ENCODE measurements around the gene MICAL3. TPM values are rescaled to one million over a fixed set of nuclear protein-coding genes. Genes with fewer than 3 reads are reported as not detected.

The MICAL3 gene
- total and polyA plus RNA-seq, 4 donors, result 59.9 to 113 (median 75.9) TPM

DNA sequence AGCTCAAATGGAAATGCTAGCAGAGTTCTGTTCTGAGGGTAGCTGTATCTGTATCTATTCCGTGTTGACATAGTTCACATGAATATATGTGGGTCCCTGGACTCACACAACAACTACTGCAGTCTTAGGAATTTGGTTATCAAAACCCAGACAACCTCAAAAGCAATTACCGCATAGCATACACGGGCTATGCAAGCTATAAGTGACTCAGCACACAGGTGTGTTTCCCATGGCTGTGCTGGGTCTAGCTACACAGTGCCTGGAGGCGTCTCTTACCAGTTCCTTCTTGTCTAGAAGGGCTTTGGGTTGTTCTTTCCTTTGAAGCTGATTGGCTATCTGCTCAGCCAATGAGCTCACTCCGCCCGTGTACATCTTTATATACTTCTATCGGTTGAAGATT lies 151.9 kb downstream of the MICAL3 start:
- no peak overlapping the region for H3K4me3 ChIP-seq (ENCODE audit: low read depth, low read length)
- no peaks in the 10 kb centered on the region for H3K27me3 ChIP-seq (ENCODE audit: control insufficient read depth, insufficient read depth, low read length)
- H3K9me3 ChIP-seq (ENCODE audit: control insufficient read depth, insufficient read depth, low read length), result no peaks in the 10 kb centered on the region
- no CpG with 5 or more reads among the region's 7 CpGs for WGBS (ENCODE audit: insufficient coverage)
- H3K4me1 ChIP-seq (ENCODE audit: control insufficient read depth, insufficient read depth, low read length), result peaks cover 23% of the 10 kb centered on the region
- peaks cover 73% of the 10 kb centered on the region for H3K36me3 ChIP-seq (ENCODE audit: control insufficient read depth, insufficient read depth, low read length)
- DNase-seq (ENCODE audit: low read depth in 4 of 6, low spot score in 6 of 6), result no peak
- H3K27ac ChIP-seq (ENCODE audit: low read depth, low read length), result no peak overlapping the region

GRCh38 chr22:17871726-17872458 lies 152.5 kb downstream of the MICAL3 start:
- WGBS (ENCODE audit: insufficient coverage), result 82% methylated on average over 32 of the region's 32 CpGs
- peak in 2 of 6 donors; percentile 21 to 84 for DNase-seq (ENCODE audit: low read depth in 4 of 6, low spot score in 6 of 6)
- Histone ChIP-seq H3K36me3 (ENCODE audit: control insufficient read depth, insufficient read depth, low read length) (peaks cover 71% of the 10 kb centered on the region), H3K4me1 (ENCODE audit: control insufficient read depth, insufficient read depth, low read length) (peaks cover 28% of the 10 kb centered on the region), H3K27ac (ENCODE audit: low read depth, low read length) (no peak overlapping the region), H3K27me3 (ENCODE audit: control insufficient read depth, insufficient read depth, low read length) (no peaks in the 10 kb centered on the region), H3K4me3 (ENCODE audit: low read depth, low read length) (no peak overlapping the region), H3K9me3 (ENCODE audit: control insufficient read depth, insufficient read depth, low read length) (no peaks in the 10 kb centered on the region)

GRCh38 chr22:17870407-17870806 lies 154.0 kb downstream of the MICAL3 start:
- H3K27me3 ChIP-seq (ENCODE audit: control insufficient read depth, insufficient read depth, low read length), result no peaks in the 10 kb centered on the region
- 82% methylated on average over 7 of the region's 8 CpGs for WGBS (ENCODE audit: insufficient coverage)
- no peak for DNase-seq (ENCODE audit: low read depth in 4 of 6, low spot score in 6 of 6)
- no peak overlapping the region for H3K4me3 ChIP-seq (ENCODE audit: low read depth, low read length)
- H3K27ac ChIP-seq (ENCODE audit: low read depth, low read length), result no peak overlapping the region
- H3K9me3 ChIP-seq (ENCODE audit: control insufficient read depth, insufficient read depth, low read length), result no peaks in the 10 kb centered on the region
- peaks cover 73% of the 10 kb centered on the region for H3K36me3 ChIP-seq (ENCODE audit: control insufficient read depth, insufficient read depth, low read length)
- H3K4me1 ChIP-seq (ENCODE audit: control insufficient read depth, insufficient read depth, low read length), result peaks cover 36% of the 10 kb centered on the region

DNA sequence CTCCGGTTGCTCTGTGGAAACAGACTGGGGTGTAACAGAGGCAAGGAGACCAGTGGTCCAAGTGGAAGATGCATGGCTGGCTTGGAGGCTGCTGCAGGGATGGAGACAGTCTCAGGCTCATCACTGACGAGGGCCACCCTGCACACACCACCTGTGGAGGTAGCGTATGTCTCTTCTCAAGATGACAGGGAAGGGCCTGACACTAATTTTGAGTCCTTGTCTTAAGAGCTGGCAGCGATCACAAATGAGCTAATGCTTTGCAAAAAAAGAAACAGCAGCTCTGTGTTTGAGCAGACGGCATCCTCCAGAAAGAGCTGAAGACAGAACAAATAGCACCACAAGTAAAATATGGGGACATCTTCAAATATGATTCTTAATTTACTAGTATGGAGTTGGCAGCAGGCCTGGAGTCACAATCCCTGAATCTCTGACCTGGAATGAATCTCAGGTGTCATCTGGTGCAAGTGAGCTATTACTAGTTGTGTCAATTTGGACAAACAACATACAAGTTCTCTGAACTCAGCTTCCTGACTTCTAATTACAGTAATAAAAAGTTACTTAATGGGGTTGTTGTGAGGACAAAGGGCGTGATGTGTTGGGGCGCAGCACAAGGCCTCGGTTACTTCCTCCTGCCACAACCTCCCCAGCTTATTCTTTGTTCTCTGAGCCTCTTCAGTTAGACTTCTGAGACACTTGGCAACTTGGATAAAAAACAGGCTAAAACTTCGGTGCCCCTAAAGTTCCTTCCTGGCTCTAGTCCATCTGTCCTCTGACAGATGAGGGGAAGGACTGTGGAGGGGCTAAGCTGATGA lies 154.9 kb downstream of the MICAL3 start:
- Histone ChIP-seq H3K4me3 (ENCODE audit: low read depth, low read length) (no peak overlapping the region), H3K27ac (ENCODE audit: low read depth, low read length) (no peak overlapping the region), H3K27me3 (ENCODE audit: control insufficient read depth, insufficient read depth, low read length) (no peaks in the 10 kb centered on the region), H3K4me1 (ENCODE audit: control insufficient read depth, insufficient read depth, low read length) (peaks cover 45% of the 10 kb centered on the region), H3K9me3 (ENCODE audit: control insufficient read depth, insufficient read depth, low read length) (no peaks in the 10 kb centered on the region), H3K36me3 (ENCODE audit: control insufficient read depth, insufficient read depth, low read length) (peaks cover 78% of the 10 kb centered on the region)
- DNase-seq (ENCODE audit: low read depth in 4 of 6, low spot score in 6 of 6), result no peak
- WGBS (ENCODE audit: insufficient coverage), result 71% methylated on average over 6 of the region's 9 CpGs

GRCh38 chr22:17868771-17869170 lies 155.6 kb downstream of the MICAL3 start:
- Histone ChIP-seq H3K27me3 (ENCODE audit: control insufficient read depth, insufficient read depth, low read length) (no peaks in the 10 kb centered on the region), H3K9me3 (ENCODE audit: control insufficient read depth, insufficient read depth, low read length) (no peaks in the 10 kb centered on the region), H3K4me1 (ENCODE audit: control insufficient read depth, insufficient read depth, low read length) (peaks cover 52% of the 10 kb centered on the region), H3K4me3 (ENCODE audit: low read depth, low read length) (no peak overlapping the region), H3K36me3 (ENCODE audit: control insufficient read depth, insufficient read depth, low read length) (peaks cover 78% of the 10 kb centered on the region), H3K27ac (ENCODE audit: low read depth, low read length) (no peak overlapping the region)
- DNase-seq (ENCODE audit: low read depth in 4 of 6, low spot score in 6 of 6), result no peak
- 96% methylated on average over 9 of the region's 10 CpGs for WGBS (ENCODE audit: insufficient coverage)

- Histone ChIP-seq H3K27ac (ENCODE audit: low read depth, low read length) (peak overlapping the region; percentile 99), H3K4me3 (ENCODE audit: low read depth, low read length) (no peak overlapping the region), H3K4me1 (ENCODE audit: control insufficient read depth, insufficient read depth, low read length) (peaks cover 60% of the 10 kb centered on the region), H3K9me3 (ENCODE audit: control insufficient read depth, insufficient read depth, low read length) (no peaks in the 10 kb centered on the region), H3K27me3 (ENCODE audit: control insufficient read depth, insufficient read depth, low read length) (no peaks in the 10 kb centered on the region), H3K36me3 (ENCODE audit: control insufficient read depth, insufficient read depth, low read length) (peaks cover 68% of the 10 kb centered on the region)
- 24% methylated on average over 2 of the region's 9 CpGs for WGBS (ENCODE audit: insufficient coverage)
- no peak for DNase-seq (ENCODE audit: low read depth in 4 of 6, low spot score in 6 of 6)
These were observed 157.1 kb downstream of the MICAL3 start for GRCh38 chr22:17867160-17867785.

GRCh38 chr22:17866621-17867020 lies 157.7 kb downstream of the MICAL3 start:
- H3K27me3 ChIP-seq (ENCODE audit: control insufficient read depth, insufficient read depth, low read length), result no peaks in the 10 kb centered on the region
- no peak for DNase-seq (ENCODE audit: low read depth in 4 of 6, low spot score in 6 of 6)
- peaks cover 58% of the 10 kb centered on the region for H3K4me1 ChIP-seq (ENCODE audit: control insufficient read depth, insufficient read depth, low read length)
- H3K36me3 ChIP-seq (ENCODE audit: control insufficient read depth, insufficient read depth, low read length), result peaks cover 61% of the 10 kb centered on the region
- WGBS (ENCODE audit: insufficient coverage), result 22% methylated on average over 5 of the region's 7 CpGs
- peak overlapping the region; percentile 99 for H3K27ac ChIP-seq (ENCODE audit: low read depth, low read length)
- no peaks in the 10 kb centered on the region for H3K9me3 ChIP-seq (ENCODE audit: control insufficient read depth, insufficient read depth, low read length)
- H3K4me3 ChIP-seq (ENCODE audit: low read depth, low read length), result no peak overlapping the region

DNA sequence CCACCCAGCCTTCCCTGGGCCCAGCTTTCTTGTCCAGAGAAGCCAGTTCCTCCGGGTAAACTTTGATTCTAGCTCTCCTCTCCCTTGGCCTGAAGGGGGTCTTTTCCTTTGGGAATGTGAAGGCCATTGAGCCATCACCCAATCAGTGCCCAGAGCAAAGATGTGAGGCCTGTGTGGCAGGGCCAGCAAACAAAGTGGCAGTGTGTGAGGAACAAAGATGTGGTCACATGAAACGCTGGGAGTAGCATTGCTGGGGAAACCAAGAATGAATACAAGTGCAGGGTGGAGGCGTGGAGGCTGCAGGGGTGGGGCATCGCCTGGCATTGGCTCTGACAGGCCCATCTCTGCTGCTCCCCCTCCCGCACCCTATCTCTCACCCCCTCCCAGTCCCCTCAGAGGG lies 158.2 kb downstream of the MICAL3 start:
- WGBS (ENCODE audit: insufficient coverage), result no CpG with 5 or more reads among the region's 5 CpGs
- H3K9me3 ChIP-seq (ENCODE audit: control insufficient read depth, insufficient read depth, low read length), result no peaks in the 10 kb centered on the region
- peaks cover 56% of the 10 kb centered on the region for H3K36me3 ChIP-seq (ENCODE audit: control insufficient read depth, insufficient read depth, low read length)
- peak; percentile 76 to 94 (median 82) for DNase-seq (ENCODE audit: low read depth in 4 of 6, low spot score in 6 of 6)
- peak overlapping the region; percentile 36 for H3K4me3 ChIP-seq (ENCODE audit: low read depth, low read length)
- peak overlapping the region; percentile 99 for H3K27ac ChIP-seq (ENCODE audit: low read depth, low read length)
- H3K4me1 ChIP-seq (ENCODE audit: control insufficient read depth, insufficient read depth, low read length), result peaks cover 57% of the 10 kb centered on the region
- no peaks in the 10 kb centered on the region for H3K27me3 ChIP-seq (ENCODE audit: control insufficient read depth, insufficient read depth, low read length)

- 79% methylated on average over 16 of the region's 23 CpGs for WGBS (ENCODE audit: insufficient coverage)
- DNase-seq (ENCODE audit: low read depth in 4 of 6, low spot score in 6 of 6), result no peak
- peak overlapping the region; percentile 36 for H3K4me3 ChIP-seq (ENCODE audit: low read depth, low read length)
- peak overlapping the region; percentile 99 for H3K27ac ChIP-seq (ENCODE audit: low read depth, low read length)
- peaks cover 55% of the 10 kb centered on the region for H3K36me3 ChIP-seq (ENCODE audit: control insufficient read depth, insufficient read depth, low read length)
- H3K27me3 ChIP-seq (ENCODE audit: control insufficient read depth, insufficient read depth, low read length), result no peaks in the 10 kb centered on the region
- H3K9me3 ChIP-seq (ENCODE audit: control insufficient read depth, insufficient read depth, low read length), result no peaks in the 10 kb centered on the region
- H3K4me1 ChIP-seq (ENCODE audit: control insufficient read depth, insufficient read depth, low read length), result peaks cover 63% of the 10 kb centered on the region
These were observed 158.9 kb downstream of the MICAL3 start for GRCh38 chr22:17865183-17866055.

Data from spinal cord (tissue), 10 donors.